ENCODE results near the gene IRS2. TPM values are rescaled to one million over a fixed set of nuclear protein-coding genes. Genes with fewer than 3 reads are reported as not detected.

IRS2 gene
- total RNA-seq, 2 donors from 2014 or later, result 15.9 to 25.1 TPM

- intact Hi-C loops (cut with DNase I), result no loop called here
- DNase-seq (ENCODE audit: low spot score), result no peak
Observed at GRCh38 chr13:109809216-109809932, 23.0 kb upstream of the IRS2 start.

DNA sequence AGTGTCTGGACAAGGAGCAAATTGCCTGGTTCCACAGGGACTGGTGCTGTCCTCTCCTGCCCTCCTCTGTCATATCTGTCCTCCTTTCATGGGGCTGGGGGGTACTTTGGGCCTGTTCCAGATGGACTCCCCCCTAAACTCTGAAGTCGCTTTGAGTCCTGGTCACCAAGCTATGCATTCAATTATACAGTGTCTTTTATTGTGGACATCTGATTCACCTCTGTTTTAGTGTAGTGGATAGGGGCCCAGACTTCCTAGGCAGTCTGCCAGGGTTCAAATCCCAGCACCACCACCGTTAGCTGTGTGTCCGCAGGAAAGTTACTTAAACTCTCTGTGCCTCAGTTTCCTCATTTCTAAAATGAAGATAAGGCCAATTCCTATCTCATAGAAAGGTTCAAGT is 21.0 kb upstream of the IRS2 start:
- no peak for DNase-seq (ENCODE audit: low spot score)
- intact Hi-C loops (cut with DNase I), result no loop called here

GRCh38 chr13:109804654-109805053 is 18.3 kb upstream of the IRS2 start:
- intact Hi-C loops (cut with DNase I), result no loop called here
- no peak for DNase-seq (ENCODE audit: low spot score)

DNA sequence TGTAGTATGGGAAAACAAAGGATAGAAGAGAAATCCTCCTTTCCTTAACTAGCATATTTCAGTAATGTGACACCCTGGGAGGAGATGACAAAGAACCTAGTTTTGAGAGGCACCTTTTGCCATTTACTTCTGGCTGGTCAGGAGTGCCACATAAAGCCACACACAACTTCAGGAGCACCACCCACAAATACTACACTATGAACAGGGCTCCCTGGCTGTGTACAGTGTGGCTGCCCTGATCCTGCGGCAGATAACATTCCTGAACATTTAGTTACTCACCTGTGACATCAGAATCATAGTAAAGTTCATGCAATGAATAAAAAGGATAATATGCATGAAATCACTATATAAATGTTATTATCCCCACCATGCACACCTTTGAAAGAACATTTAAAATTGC is 17.4 kb upstream of the IRS2 start:
- no peak for DNase-seq (ENCODE audit: low spot score)
- intact Hi-C loops (cut with DNase I), result no loop called here

DNA sequence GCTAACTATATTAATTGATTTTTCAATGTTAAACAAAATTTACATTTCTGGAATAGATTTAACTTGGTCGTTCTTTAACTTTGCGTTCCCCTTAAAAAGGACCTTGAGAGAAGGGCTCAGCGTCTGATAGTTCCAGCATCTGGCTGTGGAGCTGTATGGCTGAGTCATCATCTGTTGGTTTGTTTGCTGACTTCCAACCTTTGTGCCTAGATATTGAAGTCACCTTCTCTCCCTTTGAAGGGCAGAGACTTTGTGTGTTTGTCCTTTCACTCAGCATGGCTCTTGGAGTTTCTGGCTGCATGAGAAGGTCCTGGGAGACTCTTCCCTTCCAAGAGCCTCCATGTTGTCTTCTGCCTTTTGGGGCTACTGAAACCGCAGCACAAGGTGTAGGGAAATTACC is 16.6 kb upstream of the IRS2 start:
- DNase-seq (ENCODE audit: low spot score), result no peak
- intact Hi-C loops (cut with DNase I), result no loop called here

DNA sequence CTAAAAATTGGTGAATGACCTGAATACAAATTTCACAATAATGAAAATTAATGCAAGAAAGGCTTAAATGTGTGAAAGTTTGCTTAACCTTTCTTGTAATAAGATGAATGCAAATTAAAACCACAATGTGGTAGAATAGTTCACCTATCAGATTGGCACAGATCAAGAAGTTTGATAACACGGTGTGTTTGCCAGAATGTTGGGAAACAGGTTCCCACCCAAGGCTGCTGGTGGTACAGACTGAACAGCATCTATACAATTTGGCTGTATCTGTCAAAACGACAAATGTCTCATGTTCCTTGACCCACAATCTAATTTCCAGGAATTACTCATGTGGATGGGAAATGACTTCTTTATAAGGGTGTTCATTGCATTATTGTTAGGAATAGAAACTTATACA is 8.6 kb upstream of the IRS2 start:
- intact Hi-C loops (cut with DNase I), result no loop called here
- no peak for DNase-seq (ENCODE audit: low spot score)

DNA sequence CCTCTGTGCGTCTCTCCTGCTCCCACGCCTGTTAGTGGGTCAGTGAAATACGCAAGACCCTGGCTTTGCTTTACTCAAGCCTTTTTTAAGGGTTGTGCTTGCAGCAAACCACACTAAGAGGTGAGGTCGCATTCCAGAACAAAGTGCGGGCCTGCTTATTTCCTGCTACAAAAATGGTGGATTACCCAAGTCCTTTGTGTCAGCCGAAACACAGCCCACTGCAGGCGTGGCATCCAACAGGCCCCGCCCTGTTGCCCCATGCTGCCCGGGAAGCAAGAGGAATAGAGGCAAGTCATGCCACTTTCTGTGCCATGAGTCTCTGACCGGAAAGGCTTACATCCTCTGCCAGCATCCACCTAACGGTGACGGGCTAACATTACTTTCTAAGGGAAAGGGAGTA is 7.7 kb upstream of the IRS2 start:
- no peak for DNase-seq (ENCODE audit: low spot score)
- intact Hi-C loops (cut with DNase I), result no loop called here

DNA sequence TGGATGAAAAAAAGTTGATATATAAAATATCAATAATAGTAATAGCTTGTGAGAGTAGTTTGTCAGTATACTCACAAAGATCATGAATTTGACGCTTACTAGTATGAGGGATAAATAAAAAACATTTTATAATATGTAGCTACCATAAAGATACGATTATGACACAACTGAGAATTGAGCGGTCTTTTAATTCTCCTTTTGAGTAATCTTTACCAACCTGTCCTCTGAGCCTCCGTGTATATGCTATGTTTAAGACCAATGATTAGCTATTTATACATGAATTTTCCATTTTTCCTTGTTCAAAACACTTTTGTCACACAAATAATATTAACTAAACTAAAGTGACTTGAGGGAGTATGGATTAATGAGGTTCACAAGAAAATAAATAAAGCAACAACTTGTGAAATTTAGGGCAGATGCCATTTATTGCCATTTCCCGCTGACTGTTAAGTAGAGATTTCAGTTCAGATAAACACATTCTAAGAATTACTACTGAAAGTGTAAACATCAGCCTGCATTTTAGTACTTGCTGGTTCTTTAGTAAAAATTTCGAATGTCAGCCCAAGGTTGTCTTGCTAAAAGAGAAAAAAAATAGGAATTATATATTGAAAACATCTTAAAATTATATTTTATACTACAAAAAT is 6.2 kb upstream of the IRS2 start:
- intact Hi-C loops (cut with DNase I), result no loop called here
- no peak for DNase-seq (ENCODE audit: low spot score)

DNA sequence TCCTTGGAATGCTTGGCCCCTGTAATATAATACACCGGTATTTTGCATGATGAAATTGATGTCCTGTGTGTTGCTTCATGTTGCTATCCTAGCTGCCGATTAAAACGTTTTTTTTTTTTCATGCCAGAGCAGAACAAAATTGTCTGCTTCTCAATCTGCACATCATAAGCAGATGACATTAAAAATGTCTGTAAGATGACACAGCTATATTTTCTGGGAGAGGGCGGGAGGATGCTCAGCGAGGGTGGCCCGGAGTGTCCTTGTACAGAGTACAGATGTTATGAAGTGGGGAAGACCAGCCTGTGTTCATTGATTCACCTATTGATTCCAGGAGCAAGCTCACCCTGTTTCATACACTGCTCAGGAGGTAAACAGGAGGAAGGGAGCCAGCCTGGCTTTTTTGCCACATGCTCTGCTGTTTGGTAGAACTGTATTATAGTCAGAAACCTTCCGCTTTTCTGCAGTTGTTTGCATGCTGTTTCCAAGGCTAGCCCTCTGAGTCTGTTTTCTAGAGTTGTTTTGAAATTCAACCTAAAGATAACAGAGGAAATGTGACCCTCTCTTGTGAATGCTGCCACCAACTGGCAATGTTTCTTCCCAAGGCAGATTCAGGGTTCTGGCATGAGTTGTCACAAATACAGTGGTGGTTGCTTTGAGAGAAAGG is 4.7 kb upstream of the IRS2 start:
- no peak for DNase-seq (ENCODE audit: low spot score)

DNA sequence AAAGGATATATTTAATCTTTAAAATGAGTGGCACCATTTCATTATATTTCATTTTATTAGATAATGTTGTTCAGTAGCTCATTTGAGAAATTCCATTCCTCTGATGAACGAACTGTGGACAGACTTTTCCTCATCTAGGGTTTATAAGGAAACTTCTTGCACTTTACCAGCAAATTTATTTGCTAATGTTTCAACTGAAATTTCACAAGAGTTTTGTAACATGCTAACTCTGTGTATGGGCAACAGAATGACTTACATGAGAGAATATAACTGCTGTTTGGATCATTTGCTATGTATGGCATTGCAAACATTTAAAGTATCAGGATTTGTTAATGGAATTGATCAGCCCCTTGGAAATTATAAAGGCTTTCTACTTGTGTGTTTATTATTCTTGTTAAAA is 3.7 kb upstream of the IRS2 start:
- DNase-seq (ENCODE audit: low spot score), result no peak
- intact Hi-C loops (cut with DNase I), result no loop called here

More for the DNA sequence above, 4.7 kb upstream of the IRS2 start:
- intact Hi-C loops (cut with DNase I), result no loop called here

DNA sequence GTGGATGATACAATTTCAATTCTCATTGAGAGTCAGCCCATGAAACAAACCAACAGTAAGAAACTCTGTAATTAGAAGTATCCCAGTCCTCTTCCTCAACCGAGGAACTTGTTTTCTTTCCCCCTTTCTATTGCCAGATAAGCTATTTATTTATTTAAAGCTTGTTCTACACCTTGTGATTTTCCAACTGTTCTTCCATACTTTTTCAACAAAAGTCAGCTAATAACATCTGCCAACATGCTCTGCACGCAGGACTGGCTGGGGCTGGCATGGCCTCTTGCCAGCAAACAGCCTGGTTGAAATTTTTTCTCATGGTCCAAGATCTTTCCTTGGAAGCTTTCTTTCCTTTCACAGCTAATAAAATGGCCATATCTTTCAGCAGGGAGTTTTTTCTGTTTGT is 2.9 kb upstream of the IRS2 start:
- intact Hi-C loops (cut with DNase I), result loop anchor here (5.0 to 10.0 kb wide), 2 partner anchors 318 to 824 kb away; no protein-coding TSS in a partner anchor
- no peak for DNase-seq (ENCODE audit: low spot score)

- DNase-seq (ENCODE audit: low spot score), result no peak
- intact Hi-C loops (cut with DNase I), result loop anchor here (5.0 to 10.0 kb wide), 2 partner anchors 319 to 824 kb away; no protein-coding TSS in a partner anchor
Observed at GRCh38 chr13:109788372-109789111, 2.2 kb upstream of the IRS2 start.

DNA sequence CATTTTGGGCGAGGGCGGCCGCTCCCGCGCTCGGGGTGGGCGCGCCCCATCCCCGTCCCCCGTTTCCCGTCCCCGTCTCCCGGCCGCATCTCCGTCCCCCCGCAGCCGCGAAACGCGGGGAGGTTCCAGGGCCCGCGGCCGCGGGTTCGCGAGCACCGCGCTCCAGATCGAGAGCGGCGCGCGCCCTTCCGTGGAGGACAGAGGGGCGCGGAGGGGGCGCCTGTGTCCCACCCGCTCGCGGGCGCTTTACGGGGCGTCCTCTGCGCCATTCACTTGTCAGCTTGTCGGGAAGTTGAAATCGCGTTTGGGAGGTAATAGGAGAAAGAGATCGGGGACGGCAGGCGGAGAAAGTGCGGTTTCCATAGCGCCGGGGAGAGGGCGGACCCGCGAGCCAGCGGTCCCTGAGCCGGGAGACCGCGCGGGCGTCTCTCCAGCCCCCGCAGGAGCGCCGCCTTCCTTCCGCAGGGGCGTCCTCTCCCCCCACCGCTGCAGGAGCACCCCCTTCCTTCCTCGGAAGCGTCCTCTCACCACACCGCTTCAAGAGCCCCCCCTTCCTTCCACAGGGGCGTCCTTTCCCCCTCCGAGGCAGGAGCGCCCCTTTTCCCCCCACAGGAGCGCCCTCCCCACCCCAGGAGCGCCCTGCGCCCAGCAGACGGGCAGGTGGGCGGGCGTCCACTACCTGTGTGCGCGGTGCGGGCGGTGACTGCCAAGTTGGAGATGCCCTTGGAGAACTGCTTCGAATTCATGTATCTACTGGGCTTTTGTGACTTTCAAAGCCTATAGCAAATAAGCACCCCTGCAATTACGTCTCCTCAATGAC is 962 bp upstream of the IRS2 start:
- intact Hi-C loops (cut with DNase I), result loop anchor here (5.0 to 10.0 kb wide), 2 partner anchors 320 to 823 kb away; no protein-coding TSS in a partner anchor
- no peak for DNase-seq (ENCODE audit: low spot score)

DNA sequence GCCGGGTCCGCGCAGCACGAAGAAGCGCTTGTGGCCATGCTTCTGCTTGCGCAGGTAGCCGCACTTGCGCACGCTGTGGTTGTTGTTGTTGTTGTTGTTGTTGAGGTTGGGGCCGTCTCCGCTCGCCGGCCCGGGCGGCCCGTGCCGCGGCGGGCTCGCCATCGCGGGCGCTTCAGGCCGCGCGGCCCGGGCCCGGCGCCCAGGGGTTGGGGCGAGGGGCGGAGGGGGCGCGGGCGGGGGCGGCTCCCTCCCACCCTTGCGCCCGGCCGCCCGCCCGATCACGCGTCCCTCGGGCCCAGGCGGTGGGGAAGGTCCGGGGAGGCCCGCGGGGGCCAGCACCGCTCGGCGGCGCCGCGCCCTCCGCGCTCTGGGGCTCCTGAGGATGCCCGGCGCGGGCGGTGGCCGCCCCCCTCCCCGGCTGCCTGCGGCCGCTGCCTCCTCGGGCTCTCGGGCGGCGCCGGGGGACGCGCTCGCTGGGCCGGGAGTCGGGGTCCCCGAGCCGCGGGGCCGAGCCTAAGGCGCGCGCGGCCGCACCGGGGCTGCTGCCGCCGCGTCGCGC is 412 bp downstream of the IRS2 start:
- DNase-seq (ENCODE audit: low spot score), result no peak
- intact Hi-C loops (cut with DNase I), result loop anchor here (5.0 to 10.0 kb wide), 2 partner anchors 321 to 821 kb away; no protein-coding TSS in a partner anchor

DNA sequence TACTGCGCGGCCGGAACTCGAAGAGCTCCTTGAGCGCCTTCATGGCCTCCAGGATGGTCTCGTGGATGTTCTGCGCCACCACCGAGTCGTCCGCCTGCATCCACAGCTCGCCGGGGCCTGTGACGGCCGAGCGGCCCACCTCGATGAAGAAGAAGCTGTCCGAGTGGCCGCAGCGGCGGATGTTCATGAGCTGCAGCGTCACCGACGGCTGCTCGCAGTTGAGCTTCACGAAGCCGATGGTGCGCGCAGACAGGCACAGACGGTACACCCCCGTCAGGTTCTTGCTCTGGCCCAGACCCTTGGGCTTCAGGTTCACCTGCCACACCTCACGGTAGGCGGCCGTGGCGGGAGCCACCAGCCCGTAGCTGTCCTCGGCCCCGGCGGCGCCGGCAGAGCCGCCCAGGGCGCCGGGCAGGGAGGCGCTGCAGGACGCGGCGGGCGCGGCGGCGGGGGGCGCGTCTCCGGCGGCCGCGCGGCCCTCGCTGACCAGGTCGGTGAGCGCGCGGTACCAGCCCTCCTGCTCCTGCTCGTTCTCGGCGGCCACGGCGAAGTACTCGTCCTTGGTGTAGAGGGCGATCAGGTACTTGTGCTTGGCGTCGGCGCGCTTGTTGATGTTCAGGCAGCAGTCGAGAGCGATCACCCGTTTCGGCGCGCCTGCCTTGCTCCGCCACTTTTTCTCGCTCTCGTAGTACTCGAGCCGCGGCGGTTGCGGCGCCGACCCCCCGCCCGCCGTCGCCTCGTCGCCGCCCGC is 1.1 kb downstream of the IRS2 start:
- intact Hi-C loops (cut with DNase I), result loop anchor here (5.0 to 10.0 kb wide), 2 partner anchors 322 to 821 kb away; no protein-coding TSS in a partner anchor
- DNase-seq (ENCODE audit: low spot score), result peak; percentile 85

DNA sequence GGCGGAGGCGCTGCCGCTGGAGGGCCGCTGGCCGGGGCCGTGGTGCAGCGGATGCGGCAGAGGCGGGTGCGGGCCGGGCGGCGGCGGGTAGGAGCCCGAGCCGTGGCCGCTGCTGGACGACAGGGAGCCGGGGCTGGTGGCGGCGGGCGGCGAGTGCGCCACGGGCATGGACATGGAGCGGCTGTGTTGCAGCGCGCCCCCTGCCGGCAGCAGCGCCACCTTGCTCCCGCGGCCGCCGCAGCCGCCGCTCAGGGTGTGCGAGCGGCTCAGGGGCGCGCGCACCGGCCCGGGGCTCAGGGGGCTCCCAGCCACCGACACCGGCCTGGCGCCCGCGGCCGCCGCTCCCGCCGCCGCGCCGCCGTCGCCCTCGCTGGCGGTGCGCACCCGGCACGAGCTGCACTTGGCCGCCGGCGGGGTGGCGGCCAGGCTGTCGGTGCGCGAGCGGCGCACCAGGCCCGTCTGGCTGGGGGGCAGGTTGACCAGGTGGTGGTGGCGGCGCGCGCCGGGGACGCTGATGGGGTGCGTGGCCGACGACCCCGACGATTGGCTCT is 1.7 kb downstream of the IRS2 start:
- DNase-seq (ENCODE audit: low spot score), result peak; percentile 94
- intact Hi-C loops (cut with DNase I), result loop anchor here (5.0 to 10.0 kb wide), 4 partner anchors 323 to 820 kb away; no protein-coding TSS in a partner anchor

- intact Hi-C loops (cut with DNase I), result loop anchor here (5.0 to 10.0 kb wide), 3 partner anchors 328 to 819 kb away; no protein-coding TSS in a partner anchor
- DNase-seq (ENCODE audit: low spot score), result no peak
Observed at GRCh38 chr13:109783815-109784589, 2.4 kb downstream of the IRS2 start.

All from posterior vena cava (tissue), 2 donors.